Measurements from ENCODE around the gene AACS.
"Not testable (repeated sequence)": the region's sequence is repeated elsewhere in the genome, so short reads cannot be mapped to it uniquely, and the experiment has no call there.

The AACS gene, protein sequence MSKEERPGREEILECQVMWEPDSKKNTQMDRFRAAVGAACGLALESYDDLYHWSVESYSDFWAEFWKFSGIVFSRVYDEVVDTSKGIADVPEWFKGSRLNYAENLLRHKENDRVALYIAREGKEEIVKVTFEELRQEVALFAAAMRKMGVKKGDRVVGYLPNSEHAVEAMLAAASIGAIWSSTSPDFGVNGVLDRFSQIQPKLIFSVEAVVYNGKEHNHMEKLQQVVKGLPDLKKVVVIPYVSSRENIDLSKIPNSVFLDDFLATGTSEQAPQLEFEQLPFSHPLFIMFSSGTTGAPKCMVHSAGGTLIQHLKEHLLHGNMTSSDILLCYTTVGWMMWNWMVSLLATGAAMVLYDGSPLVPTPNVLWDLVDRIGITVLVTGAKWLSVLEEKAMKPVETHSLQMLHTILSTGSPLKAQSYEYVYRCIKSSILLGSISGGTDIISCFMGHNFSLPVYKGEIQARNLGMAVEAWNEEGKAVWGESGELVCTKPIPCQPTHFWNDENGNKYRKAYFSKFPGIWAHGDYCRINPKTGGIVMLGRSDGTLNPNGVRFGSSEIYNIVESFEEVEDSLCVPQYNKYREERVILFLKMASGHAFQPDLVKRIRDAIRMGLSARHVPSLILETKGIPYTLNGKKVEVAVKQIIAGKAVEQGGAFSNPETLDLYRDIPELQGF

DNA sequence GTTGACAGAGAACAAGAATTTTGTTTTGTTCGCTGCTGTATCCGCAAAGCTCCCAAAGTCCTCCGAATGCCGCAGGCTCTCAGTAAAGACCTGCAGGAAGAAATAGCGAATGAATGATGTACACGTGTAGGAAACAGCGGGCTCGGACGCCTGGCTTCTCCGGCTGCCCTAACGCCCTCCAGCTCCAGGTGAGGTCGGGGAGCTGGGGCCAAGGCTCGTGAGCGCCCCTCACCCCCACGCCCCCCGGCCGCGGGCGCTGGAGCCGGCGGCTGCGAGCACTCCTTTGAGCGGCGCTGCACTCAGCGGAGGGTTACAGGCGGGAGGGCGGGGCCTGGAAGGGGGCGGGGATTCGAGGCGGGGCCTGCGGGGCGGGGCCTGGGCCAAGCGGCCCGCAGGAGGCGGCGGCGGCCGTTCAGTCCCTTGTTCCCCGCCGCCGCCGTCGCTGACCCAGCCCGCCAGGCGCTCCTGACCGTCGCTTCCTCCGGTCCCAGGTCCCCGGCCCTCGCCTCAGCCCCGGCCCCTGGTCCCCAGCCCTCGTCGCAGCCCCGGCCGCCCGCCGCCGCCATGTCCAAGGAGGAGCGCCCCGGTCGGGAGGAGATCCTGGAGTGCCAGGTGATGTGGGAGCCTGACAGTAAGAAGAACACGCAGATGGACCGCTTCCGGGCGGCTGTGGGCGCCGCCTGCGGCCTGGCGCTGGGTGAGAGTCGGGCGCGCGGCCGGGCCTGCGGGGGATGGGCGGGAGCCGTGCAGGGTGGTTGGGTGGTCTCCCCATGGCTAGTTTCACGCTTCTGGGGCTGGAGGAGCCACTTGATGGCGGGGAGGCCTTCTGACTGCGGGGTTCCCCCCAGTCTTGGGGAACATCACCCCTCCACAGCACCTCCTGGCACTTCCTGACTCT lies at the start of gene AACS:
Gene AACS, plus strand, starts transcription at position 415 of the 898 bp plus-strand sequence. Its CDS starts 150 bp downstream, at position 565.
- peak; percentile 72 to 78 for DNase-seq (ENCODE audit: low read depth in 2 of 2)

- DNase-seq (ENCODE audit: low read depth in 2 of 2) = no peak
Observed at GRCh38 chr12:125015680-125016310, 49.4 kb upstream of the AACS start.

- no peak for DNase-seq (ENCODE audit: low read depth in 2 of 2)
Observed at GRCh38 chr12:125017801-125018200, 47.4 kb upstream of the AACS start.

DNA sequence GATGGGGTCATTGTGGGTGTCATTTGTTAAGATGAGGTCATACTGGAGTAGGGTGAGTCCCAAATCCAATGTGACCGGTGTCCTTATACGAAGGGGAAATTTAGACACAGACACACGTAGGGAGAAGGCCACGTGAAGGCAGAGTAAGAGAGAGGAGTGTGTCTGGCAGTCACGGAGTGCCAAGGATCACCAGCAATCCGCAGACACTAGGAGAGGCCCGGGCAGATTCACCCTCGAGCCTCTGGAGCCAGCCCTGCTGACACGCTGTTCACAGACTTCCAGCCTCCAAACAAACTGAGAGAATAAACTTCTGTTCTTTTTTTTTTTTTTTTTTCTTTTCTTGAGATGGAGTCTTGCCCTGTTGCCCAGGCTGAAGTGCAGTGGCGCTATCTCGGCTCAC lies 46.9 kb upstream of the AACS start:
- DNase-seq (ENCODE audit: low read depth in 2 of 2) = no peak

DNA sequence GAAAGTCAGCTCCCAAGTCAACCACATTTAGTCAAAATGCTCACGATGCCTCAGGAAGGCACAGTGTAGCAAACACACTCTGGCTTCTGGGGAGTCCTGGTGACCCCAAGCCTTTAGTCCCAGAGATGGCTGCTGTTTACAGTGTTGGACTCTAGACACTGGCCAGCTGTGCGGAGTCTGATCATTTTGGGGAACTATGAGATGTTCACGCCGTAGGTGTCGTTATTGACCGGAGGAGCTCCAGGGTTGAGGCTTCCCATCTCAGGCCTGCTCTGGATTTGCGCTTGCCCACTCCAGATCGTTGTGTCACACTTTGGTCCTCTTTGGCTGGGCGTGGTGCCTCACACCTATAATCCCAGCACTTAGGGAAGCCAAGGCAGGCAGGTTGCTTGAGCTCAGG lies 44.1 kb upstream of the AACS start:
- no peak for DNase-seq (ENCODE audit: low read depth in 2 of 2)

GRCh38 chr12:125021771-125022170 lies 43.5 kb upstream of the AACS start:
- DNase-seq (ENCODE audit: low read depth in 2 of 2) = no peak

DNA sequence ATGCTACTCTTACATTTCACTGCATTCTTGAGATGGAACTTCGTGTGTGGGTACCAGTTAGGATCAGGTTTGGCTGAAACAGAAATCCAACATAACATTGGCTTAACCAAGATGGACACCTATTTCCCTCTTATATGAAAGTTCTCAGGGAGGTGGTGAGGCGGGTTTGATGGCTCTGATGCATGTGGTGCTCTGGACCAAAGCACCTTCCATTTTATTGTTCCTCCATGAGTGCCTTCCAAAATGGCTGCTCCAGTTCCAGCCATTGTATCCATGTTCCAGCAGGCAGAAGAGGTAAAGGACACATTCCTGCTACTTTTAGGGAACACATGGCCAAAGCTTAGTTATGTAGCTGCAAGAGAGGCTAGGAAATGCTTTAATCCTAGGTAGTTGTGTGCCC lies 42.2 kb upstream of the AACS start:
- DNase-seq (ENCODE audit: low read depth in 2 of 2) = no peak

DNA sequence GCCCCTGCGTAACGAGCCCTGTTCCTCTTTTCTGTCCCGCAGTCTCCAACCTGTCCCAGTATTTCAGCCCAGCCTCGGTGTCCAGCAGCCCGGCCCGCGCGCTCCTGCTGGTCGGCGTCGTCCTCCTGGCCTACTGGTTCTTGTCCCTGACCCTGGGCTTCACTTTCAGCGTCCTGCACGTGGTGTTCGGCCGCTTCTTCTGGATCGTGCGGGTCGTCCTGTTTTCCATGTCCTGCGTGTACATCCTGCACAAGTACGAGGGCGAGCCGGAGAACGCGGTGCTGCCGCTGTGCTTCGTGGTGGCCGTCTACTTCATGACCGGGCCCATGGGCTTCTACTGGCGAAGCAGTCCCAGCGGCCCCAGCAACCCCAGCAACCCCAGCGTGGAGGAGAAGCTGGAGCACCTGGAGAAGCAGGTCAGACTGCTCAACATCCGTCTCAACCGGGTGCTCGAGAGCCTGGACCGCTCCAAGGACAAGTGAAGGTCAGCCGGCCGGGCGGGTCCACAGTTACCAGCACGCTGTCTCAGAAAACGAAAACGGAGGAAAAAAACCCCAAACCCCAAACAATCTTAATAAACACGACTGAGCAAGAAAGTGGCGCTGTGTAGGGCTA lies 40.2 kb upstream of the AACS start:
- no peak for DNase-seq (ENCODE audit: low read depth in 2 of 2)

DNA sequence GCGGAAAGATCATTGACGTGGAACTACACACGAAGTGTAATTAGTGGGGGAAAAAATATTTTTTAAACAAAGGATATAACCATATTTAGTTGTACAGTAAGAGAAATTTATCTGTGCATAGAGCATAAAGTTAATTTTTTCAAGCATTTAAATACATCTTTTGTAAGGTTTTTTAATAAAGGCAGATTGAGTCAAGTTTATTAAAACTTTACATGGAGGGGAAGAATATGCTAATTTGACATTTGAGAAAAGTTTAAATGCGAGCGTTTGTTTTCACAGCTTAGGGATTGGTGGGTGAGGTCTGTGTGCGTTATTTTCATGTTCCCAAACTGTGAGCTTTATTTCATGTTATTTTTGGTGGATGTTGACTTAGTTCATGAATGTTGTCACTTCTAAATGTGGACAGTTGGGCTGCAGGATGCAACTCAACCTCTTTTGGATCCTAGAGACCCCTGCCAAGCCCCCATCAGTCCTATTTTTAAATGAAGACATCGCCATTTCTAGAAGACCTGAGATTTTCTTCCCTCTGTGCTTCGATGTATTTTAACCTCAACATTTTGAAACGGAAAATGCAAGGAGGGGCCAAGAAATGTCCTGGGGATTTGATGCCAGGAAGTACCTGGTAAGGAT lies 39.5 kb upstream of the AACS start:
- no peak for DNase-seq (ENCODE audit: low read depth in 2 of 2)

DNA sequence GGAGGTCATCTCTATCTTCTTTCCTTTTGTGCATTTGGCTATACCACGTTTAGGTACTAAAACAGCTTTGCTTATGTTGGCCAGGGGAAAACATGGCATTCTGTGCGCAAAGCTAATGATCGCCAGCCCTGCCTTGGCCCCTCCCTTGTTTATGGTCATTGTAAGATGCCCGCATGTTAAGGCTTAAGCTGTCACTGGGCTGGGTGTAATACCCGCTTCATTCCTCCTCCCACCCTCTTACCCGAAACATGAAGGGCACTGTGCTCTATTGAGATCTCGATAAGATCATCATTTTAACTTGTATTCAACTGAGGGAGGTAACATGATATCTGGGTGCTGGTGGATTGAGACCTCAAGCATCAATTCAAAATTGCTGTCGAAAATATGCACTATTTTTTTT lies 37.1 kb upstream of the AACS start:
- no peak for DNase-seq (ENCODE audit: low read depth in 2 of 2)

- DNase-seq (ENCODE audit: low read depth in 2 of 2) = no peak
Observed at GRCh38 chr12:125029761-125030358, 35.4 kb upstream of the AACS start.

- DNase-seq (ENCODE audit: low read depth in 2 of 2) = not testable (repeated sequence)
Observed at GRCh38 chr12:125031471-125031870, 33.8 kb upstream of the AACS start.

DNA sequence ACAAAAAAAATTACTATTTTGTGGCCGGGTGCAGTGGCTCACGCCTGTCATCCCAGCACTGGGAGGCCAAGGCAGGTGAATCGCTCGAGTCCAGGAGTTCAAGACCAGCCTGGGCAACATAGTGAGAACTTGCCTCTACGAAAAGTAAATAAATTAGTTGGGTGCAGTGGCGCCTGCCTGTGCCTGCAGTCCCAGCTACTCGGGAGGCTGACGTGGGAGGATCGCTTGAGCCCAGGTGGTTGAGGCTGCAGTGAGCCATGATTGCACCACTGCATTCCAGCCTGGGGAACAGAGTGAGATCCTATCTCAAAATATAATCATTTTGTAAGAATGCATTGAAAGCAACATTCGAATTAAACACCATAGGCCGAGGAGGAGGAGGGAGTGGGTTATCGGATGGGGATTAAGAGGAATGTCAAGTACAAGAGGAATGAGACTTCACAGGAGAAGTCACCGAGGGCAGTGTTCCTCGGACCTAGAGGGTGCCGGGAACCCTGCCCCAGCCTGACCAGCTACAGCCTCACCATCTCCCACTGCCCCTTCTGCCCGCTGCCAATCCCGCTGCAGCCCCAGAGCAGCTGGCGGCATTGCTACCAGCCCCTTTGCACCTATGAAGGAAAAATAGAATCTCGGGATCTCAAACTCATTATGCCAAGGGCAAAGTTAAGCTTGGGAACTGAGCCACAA lies 32.6 kb upstream of the AACS start:
- DNase-seq (ENCODE audit: low read depth in 2 of 2) = no peak

GRCh38 chr12:125033288-125033687 lies 31.9 kb upstream of the AACS start:
- DNase-seq (ENCODE audit: low read depth in 2 of 2) = no peak

- no peak for DNase-seq (ENCODE audit: low read depth in 2 of 2)
Observed at GRCh38 chr12:125038976-125039625, 26.1 kb upstream of the AACS start.

DNA sequence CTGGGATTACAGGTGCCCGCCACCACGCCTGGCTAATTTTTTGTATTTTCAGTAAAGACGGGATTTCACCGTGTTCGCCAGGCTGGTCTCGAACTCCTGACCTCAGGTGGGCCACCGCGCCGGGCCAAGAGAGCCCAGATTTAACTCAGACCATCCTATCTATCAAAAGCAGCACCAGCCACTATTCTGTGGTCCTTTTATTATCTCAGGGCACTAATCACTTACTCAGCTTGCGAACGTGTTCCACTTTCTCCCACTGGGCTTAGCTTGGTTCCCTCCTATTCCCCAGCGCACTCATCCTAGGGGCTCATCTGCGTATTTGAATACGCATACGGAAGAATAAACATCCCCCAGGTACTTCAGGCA lies 16.2 kb upstream of the AACS start:
- DNase-seq (ENCODE audit: low read depth in 2 of 2) = no peak

- DNase-seq (ENCODE audit: low read depth in 2 of 2) = no peak
Observed at GRCh38 chr12:125050446-125050845, 14.8 kb upstream of the AACS start.

DNA sequence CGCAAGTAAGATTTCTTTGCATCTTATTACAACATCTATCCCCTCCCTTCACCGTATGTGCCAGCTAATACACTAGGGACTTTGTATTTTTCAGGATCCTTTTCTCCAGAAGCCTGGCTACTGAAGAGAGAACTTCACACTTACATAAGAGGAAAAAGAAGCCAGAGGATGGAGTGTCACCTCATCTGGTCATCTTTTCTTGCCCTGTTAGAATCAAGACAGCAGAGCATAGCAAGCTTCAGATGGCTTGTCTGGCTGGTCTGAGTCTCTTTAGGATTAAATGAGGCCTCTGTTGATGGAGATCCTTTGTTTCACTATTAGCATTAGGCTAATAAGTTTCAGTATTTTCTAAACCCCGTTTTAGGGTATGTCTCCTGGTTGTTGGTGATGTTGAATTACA lies 14.4 kb upstream of the AACS start:
- DNase-seq (ENCODE audit: low read depth in 2 of 2) = no peak

DNA sequence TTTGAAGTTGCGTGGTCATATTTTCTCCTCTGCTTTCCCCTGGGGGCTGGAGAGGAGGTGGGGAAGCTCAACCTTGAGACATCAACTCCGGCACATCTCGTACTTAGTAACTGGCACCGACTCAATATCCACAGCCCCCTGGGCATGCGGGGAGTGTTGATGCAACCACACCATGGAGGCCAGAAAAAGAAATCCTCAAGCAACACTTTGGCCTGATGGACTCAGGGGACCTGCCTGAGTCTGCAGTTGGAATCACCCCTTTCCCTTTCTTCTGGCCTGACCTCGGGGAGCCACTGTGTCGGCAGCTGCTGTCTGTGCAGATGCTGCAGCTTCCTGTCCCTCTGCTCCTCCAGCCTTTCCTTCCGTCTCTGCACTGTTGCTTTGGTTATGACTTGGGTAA lies 11.4 kb upstream of the AACS start:
- no peak for DNase-seq (ENCODE audit: low read depth in 2 of 2)

Measured in stimulated activated CD4-positive, alpha-beta T cell treated with anti-CD3 and anti-CD28 coated beads, Interleukin-1b, Interleukin-23, amount 100 ng/mL, for 4 hours (primary cell).